T-helper 2 cell treated with Interferon-gamma antibody and Interleukin-4, amounts not matched to agents 5 μg/mL and 100 μg/mL, for 36 hours (primary cell): ENCODE data around the gene ING4.

ENCODE experiments used
- DNase-seq: peaks from one replicate; pipeline ENCODE4 v3.0.0; 2021; ENCODE audit warnings: low spot score
- H3K27ac Mint-ChIP-seq: one replicate; pipeline ENCODE4 v1.8.0; 2021; ENCODE audit warnings: mild to moderate bottlenecking, mixed read lengths
- H3K27me3 Mint-ChIP-seq: one replicate; pipeline ENCODE4 v1.8.0; 2021; ENCODE audit warnings: low read depth, mixed read lengths
- H3K36me3 Mint-ChIP-seq: one replicate; pipeline ENCODE4 v1.8.0; 2021; ENCODE audit warnings: low read depth, mixed read lengths
- H3K4me1 Mint-ChIP-seq: one replicate; pipeline ENCODE4 v1.8.0; 2021; ENCODE audit warnings: low read depth, mixed read lengths
- H3K4me3 Mint-ChIP-seq: one replicate; pipeline ENCODE4 v1.8.0; 2022; ENCODE audit warnings: mild to moderate bottlenecking, moderate library complexity, mixed read lengths
- H3K9me3 Mint-ChIP-seq: one replicate; pipeline ENCODE4 v1.8.0; 2021; ENCODE audit warnings: mixed read lengths

Gene ING4

GRCh38 chr12:6638305-6638704 lies 24.6 kb downstream of the ING4 start:
- no peak for DNase-seq
- Mint-ChIP-seq H3K27ac (peak overlapping the region; percentile 29), H3K9me3 (peaks cover 4% of the 10 kb centered on the region), H3K4me1 (peaks cover 21% of the 10 kb centered on the region), H3K36me3 (peaks cover 3% of the 10 kb centered on the region), H3K4me3 (no peak overlapping the region), H3K27me3 (peaks cover 10% of the 10 kb centered on the region)

GRCh38 chr12:6635856-6636531 lies 26.9 kb downstream of the ING4 start, which contains the start of gene LPAR5:
Gene LPAR5 (minus strand): TSS chr12:6635959. CDS start chr12:6621248, 14,711 bp downstream.
- Mint-ChIP-seq H3K4me3 (peak within 1 kb of the TSS; percentile 67), H3K4me1 (peaks cover 40% of the 10 kb centered on the region), H3K9me3 (no peaks in the 10 kb centered on the region)

GRCh38 chr12:6635375-6635855 lies 27.5 kb downstream of the ING4 start:
- Mint-ChIP-seq H3K27ac (peak overlapping the region; percentile 87), H3K36me3 (no peaks in the 10 kb centered on the region), H3K9me3 (no peaks in the 10 kb centered on the region), H3K4me1 (peaks cover 36% of the 10 kb centered on the region), H3K27me3 (no peaks in the 10 kb centered on the region), H3K4me3 (peak overlapping the region; percentile 67)
- peak; percentile 72 for DNase-seq

More at GRCh38 chr12:6635856-6636531, 26.9 kb downstream of the ING4 start, which contains the start of gene LPAR5:
- H3K27me3 Mint-ChIP-seq = no peaks in the 10 kb centered on the region
- peak within 1 kb of the TSS; percentile 87 for H3K27ac Mint-ChIP-seq
- no peak for DNase-seq
- H3K36me3 Mint-ChIP-seq = no peaks in the 10 kb centered on the region

GRCh38 chr12:6632026-6632983 lies 30.6 kb downstream of the ING4 start:
- H3K36me3 Mint-ChIP-seq = no peaks in the 10 kb centered on the region
- H3K4me3 Mint-ChIP-seq = peak overlapping the region; percentile 82
- peaks cover 45% of the 10 kb centered on the region for H3K4me1 Mint-ChIP-seq
- no peaks in the 10 kb centered on the region for H3K9me3 Mint-ChIP-seq
- H3K27ac Mint-ChIP-seq = peak overlapping the region; percentile 97
- no peak for DNase-seq
- H3K27me3 Mint-ChIP-seq = no peaks in the 10 kb centered on the region

- peak overlapping the region; percentile 82 for H3K4me3 Mint-ChIP-seq
These were observed 31.4 kb downstream of the ING4 start for GRCh38 chr12:6631549-6631961.

GRCh38 chr12:6630736-6631135 lies 32.2 kb downstream of the ING4 start:
- DNase-seq = no peak
- Mint-ChIP-seq H3K9me3 (no peaks in the 10 kb centered on the region), H3K4me1 (peaks cover 43% of the 10 kb centered on the region), H3K27ac (peak overlapping the region; percentile 97), H3K4me3 (peak overlapping the region; percentile 82), H3K36me3 (no peaks in the 10 kb centered on the region), H3K27me3 (no peaks in the 10 kb centered on the region)

More at GRCh38 chr12:6631549-6631961, 31.4 kb downstream of the ING4 start:
- no peaks in the 10 kb centered on the region for H3K9me3 Mint-ChIP-seq
- H3K27ac Mint-ChIP-seq = peak overlapping the region; percentile 97
- DNase-seq = no peak
- H3K27me3 Mint-ChIP-seq = no peaks in the 10 kb centered on the region
- H3K4me1 Mint-ChIP-seq = peaks cover 50% of the 10 kb centered on the region
- no peaks in the 10 kb centered on the region for H3K36me3 Mint-ChIP-seq

GRCh38 chr12:6627616-6628015 lies 35.3 kb downstream of the ING4 start:
- Mint-ChIP-seq H3K27ac (peak overlapping the region; percentile 82), H3K4me1 (peaks cover 29% of the 10 kb centered on the region), H3K27me3 (no peaks in the 10 kb centered on the region), H3K9me3 (no peaks in the 10 kb centered on the region), H3K4me3 (peak overlapping the region; percentile 85), H3K36me3 (no peaks in the 10 kb centered on the region)
- no peak for DNase-seq

GRCh38 chr12:6626654-6627283 lies 36.1 kb downstream of the ING4 start:
- Mint-ChIP-seq H3K27me3 (no peaks in the 10 kb centered on the region), H3K36me3 (no peaks in the 10 kb centered on the region), H3K4me1 (peaks cover 22% of the 10 kb centered on the region), H3K4me3 (no peak overlapping the region), H3K9me3 (no peaks in the 10 kb centered on the region), H3K27ac (no peak overlapping the region)
- DNase-seq = no peak

- peaks cover 7% of the 10 kb centered on the region for H3K36me3 Mint-ChIP-seq
- peak overlapping the region; percentile 38 for H3K4me3 Mint-ChIP-seq
- H3K27ac Mint-ChIP-seq = no peak overlapping the region
- DNase-seq = no peak
- peaks cover 8% of the 10 kb centered on the region for H3K4me1 Mint-ChIP-seq
- H3K27me3 Mint-ChIP-seq = no peaks in the 10 kb centered on the region
- H3K9me3 Mint-ChIP-seq = no peaks in the 10 kb centered on the region
These were observed 42.0 kb downstream of the ING4 start for GRCh38 chr12:6620885-6621274.

GRCh38 chr12:6620137-6620884 lies 42.6 kb downstream of the ING4 start:
- Mint-ChIP-seq H3K4me3 (peak overlapping the region; percentile 38), H3K9me3 (no peaks in the 10 kb centered on the region), H3K36me3 (peaks cover 7% of the 10 kb centered on the region), H3K27me3 (no peaks in the 10 kb centered on the region), H3K4me1 (peaks cover 9% of the 10 kb centered on the region), H3K27ac (no peak overlapping the region)
- DNase-seq = peak; percentile 54

- Mint-ChIP-seq H3K36me3 (peaks cover 7% of the 10 kb centered on the region), H3K9me3 (no peaks in the 10 kb centered on the region), H3K4me1 (peaks cover 14% of the 10 kb centered on the region)
These were observed 44.3 kb downstream of the ING4 start for GRCh38 chr12:6618483-6619225.

GRCh38 chr12:6615802-6616201 lies 47.1 kb downstream of the ING4 start:
- Mint-ChIP-seq H3K27me3 (no peaks in the 10 kb centered on the region), H3K4me3 (no peak overlapping the region), H3K27ac (no peak overlapping the region), H3K36me3 (peaks cover 5% of the 10 kb centered on the region), H3K9me3 (no peaks in the 10 kb centered on the region), H3K4me1 (peaks cover 39% of the 10 kb centered on the region)
- DNase-seq = no peak

More at GRCh38 chr12:6618483-6619225, 44.3 kb downstream of the ING4 start:
- Mint-ChIP-seq H3K27me3 (no peaks in the 10 kb centered on the region), H3K4me3 (no peak overlapping the region), H3K27ac (no peak overlapping the region)
- no peak for DNase-seq
